ENCODE results near the gene NPC2.

- TF ChIP-seq CTCF (conservative IDR thresholded peaks at IDR 0.05; ENCODE audit: low read depth, low read length), result no peak
- no peak for TF ChIP-seq EZH2 (IDR thresholded peaks at IDR 0.05; ENCODE audit: low read length, unreplicated experiment)
- no peak for TF ChIP-seq EZH2phosphoT487 (IDR thresholded peaks at IDR 0.05; ENCODE audit: borderline replicate concordance, low read length)
These were observed 8.6 kb upstream of the NPC2 start for GRCh38 chr14:74501691-74502090.
